ENCODE data around the gene DPYD. TPM values are rescaled to one million over a fixed set of nuclear protein-coding genes. Genes with fewer than 3 reads are reported as not detected.

DPYD gene
- total RNA-seq, 1 experiment from 2014 or later: 0.46 TPM

DNA sequence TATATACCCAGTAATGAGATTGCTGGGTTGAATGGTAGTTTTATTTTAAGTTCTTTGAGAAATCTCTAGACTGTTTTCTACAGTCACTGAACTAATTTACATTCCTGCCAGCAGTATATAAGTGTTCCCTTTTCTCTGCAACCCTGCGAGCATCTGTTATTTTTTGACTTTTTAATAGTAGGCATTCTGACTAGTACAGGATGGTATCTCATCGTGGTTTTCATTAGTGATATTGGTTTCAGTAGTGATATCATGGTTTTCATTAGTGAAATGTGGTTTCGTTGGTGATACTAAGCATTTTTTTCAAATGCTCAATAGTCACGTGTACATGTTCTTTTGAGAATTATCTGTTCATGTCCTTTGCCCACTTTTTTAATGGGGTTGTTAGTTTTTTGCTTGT lies 882.4 kb downstream of the DPYD start (continued):
- TF ChIP-seq, protein P1, sequence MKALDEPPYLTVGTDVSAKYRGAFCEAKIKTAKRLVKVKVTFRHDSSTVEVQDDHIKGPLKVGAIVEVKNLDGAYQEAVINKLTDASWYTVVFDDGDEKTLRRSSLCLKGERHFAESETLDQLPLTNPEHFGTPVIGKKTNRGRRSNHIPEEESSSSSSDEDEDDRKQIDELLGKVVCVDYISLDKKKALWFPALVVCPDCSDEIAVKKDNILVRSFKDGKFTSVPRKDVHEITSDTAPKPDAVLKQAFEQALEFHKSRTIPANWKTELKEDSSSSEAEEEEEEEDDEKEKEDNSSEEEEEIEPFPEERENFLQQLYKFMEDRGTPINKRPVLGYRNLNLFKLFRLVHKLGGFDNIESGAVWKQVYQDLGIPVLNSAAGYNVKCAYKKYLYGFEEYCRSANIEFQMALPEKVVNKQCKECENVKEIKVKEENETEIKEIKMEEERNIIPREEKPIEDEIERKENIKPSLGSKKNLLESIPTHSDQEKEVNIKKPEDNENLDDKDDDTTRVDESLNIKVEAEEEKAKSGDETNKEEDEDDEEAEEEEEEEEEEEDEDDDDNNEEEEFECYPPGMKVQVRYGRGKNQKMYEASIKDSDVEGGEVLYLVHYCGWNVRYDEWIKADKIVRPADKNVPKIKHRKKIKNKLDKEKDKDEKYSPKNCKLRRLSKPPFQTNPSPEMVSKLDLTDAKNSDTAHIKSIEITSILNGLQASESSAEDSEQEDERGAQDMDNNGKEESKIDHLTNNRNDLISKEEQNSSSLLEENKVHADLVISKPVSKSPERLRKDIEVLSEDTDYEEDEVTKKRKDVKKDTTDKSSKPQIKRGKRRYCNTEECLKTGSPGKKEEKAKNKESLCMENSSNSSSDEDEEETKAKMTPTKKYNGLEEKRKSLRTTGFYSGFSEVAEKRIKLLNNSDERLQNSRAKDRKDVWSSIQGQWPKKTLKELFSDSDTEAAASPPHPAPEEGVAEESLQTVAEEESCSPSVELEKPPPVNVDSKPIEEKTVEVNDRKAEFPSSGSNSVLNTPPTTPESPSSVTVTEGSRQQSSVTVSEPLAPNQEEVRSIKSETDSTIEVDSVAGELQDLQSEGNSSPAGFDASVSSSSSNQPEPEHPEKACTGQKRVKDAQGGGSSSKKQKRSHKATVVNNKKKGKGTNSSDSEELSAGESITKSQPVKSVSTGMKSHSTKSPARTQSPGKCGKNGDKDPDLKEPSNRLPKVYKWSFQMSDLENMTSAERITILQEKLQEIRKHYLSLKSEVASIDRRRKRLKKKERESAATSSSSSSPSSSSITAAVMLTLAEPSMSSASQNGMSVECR (CRISPR knock-in tag; IDR thresholded peaks at IDR 0.05; ENCODE audit: borderline replicate concordance): no peak
- TF ChIP-seq ZNF396 (CRISPR knock-in tag; IDR thresholded peaks at IDR 0.05; ENCODE audit: borderline replicate concordance) (no peak), SP1 (CRISPR knock-in tag; conservative IDR thresholded peaks at IDR 0.05) (no peak), HMGA2 (CRISPR knock-in tag; IDR thresholded peaks at IDR 0.05) (no peak), AR (CRISPR knock-in tag; IDR thresholded peaks at IDR 0.05) (no peak)
- TF ChIP-seq, protein P2, sequence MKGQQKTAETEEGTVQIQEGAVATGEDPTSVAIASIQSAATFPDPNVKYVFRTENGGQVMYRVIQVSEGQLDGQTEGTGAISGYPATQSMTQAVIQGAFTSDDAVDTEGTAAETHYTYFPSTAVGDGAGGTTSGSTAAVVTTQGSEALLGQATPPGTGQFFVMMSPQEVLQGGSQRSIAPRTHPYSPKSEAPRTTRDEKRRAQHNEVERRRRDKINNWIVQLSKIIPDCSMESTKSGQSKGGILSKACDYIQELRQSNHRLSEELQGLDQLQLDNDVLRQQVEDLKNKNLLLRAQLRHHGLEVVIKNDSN (CRISPR knock-in tag; IDR thresholded peaks at IDR 0.05): no peak
- TF ChIP-seq, protein P3, sequence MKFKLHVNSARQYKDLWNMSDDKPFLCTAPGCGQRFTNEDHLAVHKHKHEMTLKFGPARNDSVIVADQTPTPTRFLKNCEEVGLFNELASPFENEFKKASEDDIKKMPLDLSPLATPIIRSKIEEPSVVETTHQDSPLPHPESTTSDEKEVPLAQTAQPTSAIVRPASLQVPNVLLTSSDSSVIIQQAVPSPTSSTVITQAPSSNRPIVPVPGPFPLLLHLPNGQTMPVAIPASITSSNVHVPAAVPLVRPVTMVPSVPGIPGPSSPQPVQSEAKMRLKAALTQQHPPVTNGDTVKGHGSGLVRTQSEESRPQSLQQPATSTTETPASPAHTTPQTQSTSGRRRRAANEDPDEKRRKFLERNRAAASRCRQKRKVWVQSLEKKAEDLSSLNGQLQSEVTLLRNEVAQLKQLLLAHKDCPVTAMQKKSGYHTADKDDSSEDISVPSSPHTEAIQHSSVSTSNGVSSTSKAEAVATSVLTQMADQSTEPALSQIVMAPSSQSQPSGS (CRISPR knock-in tag; IDR thresholded peaks at IDR 0.05; ENCODE audit: borderline replicate concordance, low read depth): no peak
- TF ChIP-seq, protein P4, sequence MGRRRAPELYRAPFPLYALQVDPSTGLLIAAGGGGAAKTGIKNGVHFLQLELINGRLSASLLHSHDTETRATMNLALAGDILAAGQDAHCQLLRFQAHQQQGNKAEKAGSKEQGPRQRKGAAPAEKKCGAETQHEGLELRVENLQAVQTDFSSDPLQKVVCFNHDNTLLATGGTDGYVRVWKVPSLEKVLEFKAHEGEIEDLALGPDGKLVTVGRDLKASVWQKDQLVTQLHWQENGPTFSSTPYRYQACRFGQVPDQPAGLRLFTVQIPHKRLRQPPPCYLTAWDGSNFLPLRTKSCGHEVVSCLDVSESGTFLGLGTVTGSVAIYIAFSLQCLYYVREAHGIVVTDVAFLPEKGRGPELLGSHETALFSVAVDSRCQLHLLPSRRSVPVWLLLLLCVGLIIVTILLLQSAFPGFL (CRISPR knock-in tag; IDR thresholded peaks at IDR 0.05; ENCODE audit: borderline replicate concordance): no peak

DNA sequence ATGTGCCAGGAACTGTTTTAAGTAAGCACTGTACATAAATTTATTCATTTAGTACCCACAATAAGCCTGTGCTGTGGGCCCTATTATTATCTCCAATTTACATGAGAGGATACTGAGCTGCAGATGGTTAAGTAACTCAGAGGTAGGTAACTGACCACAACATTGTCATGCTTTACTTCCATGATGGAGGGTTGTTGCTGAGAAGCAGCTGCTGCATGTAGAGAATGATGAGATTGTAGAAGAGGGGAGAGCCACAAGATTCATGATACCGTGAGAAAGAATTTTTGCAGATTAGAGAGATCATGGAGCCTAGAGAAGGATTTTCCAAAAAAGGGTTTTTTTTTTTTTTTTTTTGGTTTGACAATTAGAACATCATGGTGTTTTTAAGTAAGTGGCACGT lies 886.2 kb downstream of the DPYD start:
- no peaks in the 10 kb centered on the region for H3K27me3 Mint-ChIP-seq (ENCODE audit: low read depth)
- no peaks in the 10 kb centered on the region for H3K36me3 Mint-ChIP-seq
- no peak overlapping the region for H3K27ac Mint-ChIP-seq
- ChIA-PET CTCF (no interaction called here), POLR2A (no interaction called here)
- H3K9me3 Mint-ChIP-seq: peaks cover 19% of the 10 kb centered on the region
- no peaks in the 10 kb centered on the region for H3K4me1 Mint-ChIP-seq
- no peak overlapping the region for H3K4me3 Mint-ChIP-seq
- ATAC-seq (no peak), DNase-seq (ENCODE audit: low spot score) (no peak)
- TF ChIP-seq, protein P5, sequence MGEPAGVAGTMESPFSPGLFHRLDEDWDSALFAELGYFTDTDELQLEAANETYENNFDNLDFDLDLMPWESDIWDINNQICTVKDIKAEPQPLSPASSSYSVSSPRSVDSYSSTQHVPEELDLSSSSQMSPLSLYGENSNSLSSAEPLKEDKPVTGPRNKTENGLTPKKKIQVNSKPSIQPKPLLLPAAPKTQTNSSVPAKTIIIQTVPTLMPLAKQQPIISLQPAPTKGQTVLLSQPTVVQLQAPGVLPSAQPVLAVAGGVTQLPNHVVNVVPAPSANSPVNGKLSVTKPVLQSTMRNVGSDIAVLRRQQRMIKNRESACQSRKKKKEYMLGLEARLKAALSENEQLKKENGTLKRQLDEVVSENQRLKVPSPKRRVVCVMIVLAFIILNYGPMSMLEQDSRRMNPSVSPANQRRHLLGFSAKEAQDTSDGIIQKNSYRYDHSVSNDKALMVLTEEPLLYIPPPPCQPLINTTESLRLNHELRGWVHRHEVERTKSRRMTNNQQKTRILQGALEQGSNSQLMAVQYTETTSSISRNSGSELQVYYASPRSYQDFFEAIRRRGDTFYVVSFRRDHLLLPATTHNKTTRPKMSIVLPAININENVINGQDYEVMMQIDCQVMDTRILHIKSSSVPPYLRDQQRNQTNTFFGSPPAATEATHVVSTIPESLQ (CRISPR knock-in tag; IDR thresholded peaks at IDR 0.05): no peak
- TF ChIP-seq AR (CRISPR knock-in tag; IDR thresholded peaks at IDR 0.05): no peak
- no peak for TF ChIP-seq ZNF317 (CRISPR knock-in tag; IDR thresholded peaks at IDR 0.05; ENCODE audit: borderline replicate concordance, low read depth)
- no peak for TF ChIP-seq TEAD4 (CRISPR knock-in tag; IDR thresholded peaks at IDR 0.05)
- TF ChIP-seq USF2 (CRISPR knock-in tag; IDR thresholded peaks at IDR 0.05): no peak
- no peak for TF ChIP-seq ZNF671 (CRISPR knock-in tag; IDR thresholded peaks at IDR 0.05)
- TF ChIP-seq PRDM15 (CRISPR knock-in tag; IDR thresholded peaks at IDR 0.05): no peak
- TF ChIP-seq FOXJ3 (CRISPR knock-in tag; IDR thresholded peaks at IDR 0.05; ENCODE audit: borderline replicate concordance): no peak

Measured in WTC11 (cell line).